ENCODE measurements around the gene CACNG5. TPM values are rescaled to one million over a fixed set of nuclear protein-coding genes. Genes with fewer than 3 reads are reported as not detected.

The CACNG5 gene
- total and polyA plus RNA-seq, 4 donors, result not detected

- no peaks in the 10 kb centered on the region for H3K36me3 ChIP-seq (ENCODE audit: control insufficient read depth in 4 of 4, insufficient read depth in 3 of 4, low read depth in 1 of 4, low read length in 3 of 4)
- peaks cover 0 to 2% (median 0%) of the 10 kb centered on the region in 4 donors for H3K27me3 ChIP-seq (ENCODE audit: control insufficient read depth in 4 of 4, insufficient read depth in 4 of 4, low read length in 3 of 4)
- no peaks in the 10 kb centered on the region for H3K9me3 ChIP-seq (ENCODE audit: control insufficient read depth in 4 of 4, low read length in 3 of 4)
- no peak for DNase-seq (ENCODE audit: low spot score)
- TF ChIP-seq, protein P1, sequence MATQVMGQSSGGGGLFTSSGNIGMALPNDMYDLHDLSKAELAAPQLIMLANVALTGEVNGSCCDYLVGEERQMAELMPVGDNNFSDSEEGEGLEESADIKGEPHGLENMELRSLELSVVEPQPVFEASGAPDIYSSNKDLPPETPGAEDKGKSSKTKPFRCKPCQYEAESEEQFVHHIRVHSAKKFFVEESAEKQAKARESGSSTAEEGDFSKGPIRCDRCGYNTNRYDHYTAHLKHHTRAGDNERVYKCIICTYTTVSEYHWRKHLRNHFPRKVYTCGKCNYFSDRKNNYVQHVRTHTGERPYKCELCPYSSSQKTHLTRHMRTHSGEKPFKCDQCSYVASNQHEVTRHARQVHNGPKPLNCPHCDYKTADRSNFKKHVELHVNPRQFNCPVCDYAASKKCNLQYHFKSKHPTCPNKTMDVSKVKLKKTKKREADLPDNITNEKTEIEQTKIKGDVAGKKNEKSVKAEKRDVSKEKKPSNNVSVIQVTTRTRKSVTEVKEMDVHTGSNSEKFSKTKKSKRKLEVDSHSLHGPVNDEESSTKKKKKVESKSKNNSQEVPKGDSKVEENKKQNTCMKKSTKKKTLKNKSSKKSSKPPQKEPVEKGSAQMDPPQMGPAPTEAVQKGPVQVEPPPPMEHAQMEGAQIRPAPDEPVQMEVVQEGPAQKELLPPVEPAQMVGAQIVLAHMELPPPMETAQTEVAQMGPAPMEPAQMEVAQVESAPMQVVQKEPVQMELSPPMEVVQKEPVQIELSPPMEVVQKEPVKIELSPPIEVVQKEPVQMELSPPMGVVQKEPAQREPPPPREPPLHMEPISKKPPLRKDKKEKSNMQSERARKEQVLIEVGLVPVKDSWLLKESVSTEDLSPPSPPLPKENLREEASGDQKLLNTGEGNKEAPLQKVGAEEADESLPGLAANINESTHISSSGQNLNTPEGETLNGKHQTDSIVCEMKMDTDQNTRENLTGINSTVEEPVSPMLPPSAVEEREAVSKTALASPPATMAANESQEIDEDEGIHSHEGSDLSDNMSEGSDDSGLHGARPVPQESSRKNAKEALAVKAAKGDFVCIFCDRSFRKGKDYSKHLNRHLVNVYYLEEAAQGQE (IDR thresholded peaks at IDR 0.05), result no peak
- peak; percentile 51 for TF ChIP-seq NR2F2 (IDR thresholded peaks at IDR 0.05)
- H3K4me1 ChIP-seq (ENCODE audit: control insufficient read depth in 4 of 4, insufficient read depth in 4 of 4, low read length in 3 of 4), result peaks cover 0 to 6% (median 2%) of the 10 kb centered on the region in 4 donors
- no peak overlapping the region for H3K9ac ChIP-seq (ENCODE audit: low read depth in 1 of 2, low read length in 2 of 2)
- no peak overlapping the region for H3K4me3 ChIP-seq (ENCODE audit: low read depth in 1 of 3, low read length in 3 of 3)
- WGBS, result 52% methylated on average over 12 of the region's 12 CpGs
- H3K27ac ChIP-seq (ENCODE audit: low read depth in 1 of 2, low read length in 2 of 2), result peak overlapping the region in 1 of 2 donors; percentile 28
These were observed 70.1 kb downstream of the CACNG5 start for GRCh38 chr17:66904760-66905624.

GRCh38 chr17:66906321-66907278 is 71.7 kb downstream of the CACNG5 start:
- H3K9me3 ChIP-seq (ENCODE audit: control insufficient read depth in 4 of 4, low read length in 3 of 4), result no peaks in the 10 kb centered on the region
- 48% methylated on average over 20 of the region's 20 CpGs for WGBS
- H3K27me3 ChIP-seq (ENCODE audit: control insufficient read depth in 4 of 4, insufficient read depth in 4 of 4, low read length in 3 of 4), result peaks cover 0 to 2% (median 0%) of the 10 kb centered on the region in 4 donors
- TF ChIP-seq YY1 (IDR thresholded peaks at IDR 0.05) (peak; percentile 72), JUND (IDR thresholded peaks at IDR 0.05) (no peak), RAD21 (IDR thresholded peaks at IDR 0.05) (peak; percentile 89 to 95), CTCF (IDR thresholded peaks at IDR 0.05; ENCODE audit: low read depth, low read length, missing input control) (peak; percentile 88), ZBTB33 (IDR thresholded peaks at IDR 0.05) (no peak)
- peak; percentile 71 for DNase-seq (ENCODE audit: low spot score)
- peaks cover 0 to 6% (median 2%) of the 10 kb centered on the region in 4 donors for H3K4me1 ChIP-seq (ENCODE audit: control insufficient read depth in 4 of 4, insufficient read depth in 4 of 4, low read length in 3 of 4)
- H3K27ac ChIP-seq (ENCODE audit: low read depth in 1 of 2, low read length in 2 of 2), result no peak overlapping the region
- H3K4me3 ChIP-seq (ENCODE audit: low read depth in 1 of 3, low read length in 3 of 3), result no peak overlapping the region
- H3K9ac ChIP-seq (ENCODE audit: low read depth in 1 of 2, low read length in 2 of 2), result no peak overlapping the region
- H3K36me3 ChIP-seq (ENCODE audit: control insufficient read depth in 4 of 4, insufficient read depth in 3 of 4, low read depth in 1 of 4, low read length in 3 of 4), result no peaks in the 10 kb centered on the region
